Measurements from ENCODE around the gene LDLRAD2. TPM values are rescaled to one million over a fixed set of nuclear protein-coding genes. Genes with fewer than 3 reads are reported as not detected.

Gene LDLRAD2
- total and polyA plus RNA-seq, 2 of the 8 experiments (the other 6 are each of a cell fraction or from before 2014, with no cell fraction given): 0.48 to 0.74 TPM

DNA sequence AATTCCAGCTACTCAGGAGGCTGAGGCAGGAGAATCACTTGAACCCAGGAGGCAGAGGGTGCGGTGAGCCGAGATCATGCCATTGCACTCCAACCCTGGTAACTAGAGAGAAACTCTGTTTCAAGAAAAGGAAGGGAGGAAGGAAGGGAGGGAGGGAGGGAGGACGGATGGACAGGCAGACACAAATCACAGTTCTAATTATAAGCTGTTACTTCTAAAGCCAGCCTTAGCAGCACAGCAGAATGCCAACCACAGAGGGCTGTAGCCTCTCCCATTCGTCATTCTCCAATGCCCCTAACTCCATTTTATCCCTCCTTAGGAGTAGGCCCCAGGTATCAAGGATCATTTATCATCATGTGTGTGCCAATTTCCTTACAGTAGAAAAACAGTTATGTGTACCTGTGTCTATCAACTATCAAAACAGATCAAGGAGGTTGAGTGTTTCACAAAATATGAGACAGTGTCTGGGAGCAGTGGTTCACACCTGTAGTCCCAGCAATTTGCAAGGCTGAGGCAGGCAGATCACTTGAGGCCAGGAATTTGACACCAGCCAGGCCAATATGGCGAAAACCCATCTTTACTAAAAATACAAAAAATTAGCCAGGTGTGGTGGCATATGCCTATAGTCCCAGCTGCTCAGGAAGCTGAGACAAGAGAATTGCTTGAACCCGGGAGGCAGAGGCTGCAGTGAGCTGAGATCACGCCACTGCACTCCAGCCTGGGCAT lies 48.2 kb upstream of the LDLRAD2 start (continued):
- TF ChIP-seq SIRT6 (IDR thresholded peaks at IDR 0.05; ENCODE audit: low read length): no peak
- TF ChIP-seq, protein P1, sequence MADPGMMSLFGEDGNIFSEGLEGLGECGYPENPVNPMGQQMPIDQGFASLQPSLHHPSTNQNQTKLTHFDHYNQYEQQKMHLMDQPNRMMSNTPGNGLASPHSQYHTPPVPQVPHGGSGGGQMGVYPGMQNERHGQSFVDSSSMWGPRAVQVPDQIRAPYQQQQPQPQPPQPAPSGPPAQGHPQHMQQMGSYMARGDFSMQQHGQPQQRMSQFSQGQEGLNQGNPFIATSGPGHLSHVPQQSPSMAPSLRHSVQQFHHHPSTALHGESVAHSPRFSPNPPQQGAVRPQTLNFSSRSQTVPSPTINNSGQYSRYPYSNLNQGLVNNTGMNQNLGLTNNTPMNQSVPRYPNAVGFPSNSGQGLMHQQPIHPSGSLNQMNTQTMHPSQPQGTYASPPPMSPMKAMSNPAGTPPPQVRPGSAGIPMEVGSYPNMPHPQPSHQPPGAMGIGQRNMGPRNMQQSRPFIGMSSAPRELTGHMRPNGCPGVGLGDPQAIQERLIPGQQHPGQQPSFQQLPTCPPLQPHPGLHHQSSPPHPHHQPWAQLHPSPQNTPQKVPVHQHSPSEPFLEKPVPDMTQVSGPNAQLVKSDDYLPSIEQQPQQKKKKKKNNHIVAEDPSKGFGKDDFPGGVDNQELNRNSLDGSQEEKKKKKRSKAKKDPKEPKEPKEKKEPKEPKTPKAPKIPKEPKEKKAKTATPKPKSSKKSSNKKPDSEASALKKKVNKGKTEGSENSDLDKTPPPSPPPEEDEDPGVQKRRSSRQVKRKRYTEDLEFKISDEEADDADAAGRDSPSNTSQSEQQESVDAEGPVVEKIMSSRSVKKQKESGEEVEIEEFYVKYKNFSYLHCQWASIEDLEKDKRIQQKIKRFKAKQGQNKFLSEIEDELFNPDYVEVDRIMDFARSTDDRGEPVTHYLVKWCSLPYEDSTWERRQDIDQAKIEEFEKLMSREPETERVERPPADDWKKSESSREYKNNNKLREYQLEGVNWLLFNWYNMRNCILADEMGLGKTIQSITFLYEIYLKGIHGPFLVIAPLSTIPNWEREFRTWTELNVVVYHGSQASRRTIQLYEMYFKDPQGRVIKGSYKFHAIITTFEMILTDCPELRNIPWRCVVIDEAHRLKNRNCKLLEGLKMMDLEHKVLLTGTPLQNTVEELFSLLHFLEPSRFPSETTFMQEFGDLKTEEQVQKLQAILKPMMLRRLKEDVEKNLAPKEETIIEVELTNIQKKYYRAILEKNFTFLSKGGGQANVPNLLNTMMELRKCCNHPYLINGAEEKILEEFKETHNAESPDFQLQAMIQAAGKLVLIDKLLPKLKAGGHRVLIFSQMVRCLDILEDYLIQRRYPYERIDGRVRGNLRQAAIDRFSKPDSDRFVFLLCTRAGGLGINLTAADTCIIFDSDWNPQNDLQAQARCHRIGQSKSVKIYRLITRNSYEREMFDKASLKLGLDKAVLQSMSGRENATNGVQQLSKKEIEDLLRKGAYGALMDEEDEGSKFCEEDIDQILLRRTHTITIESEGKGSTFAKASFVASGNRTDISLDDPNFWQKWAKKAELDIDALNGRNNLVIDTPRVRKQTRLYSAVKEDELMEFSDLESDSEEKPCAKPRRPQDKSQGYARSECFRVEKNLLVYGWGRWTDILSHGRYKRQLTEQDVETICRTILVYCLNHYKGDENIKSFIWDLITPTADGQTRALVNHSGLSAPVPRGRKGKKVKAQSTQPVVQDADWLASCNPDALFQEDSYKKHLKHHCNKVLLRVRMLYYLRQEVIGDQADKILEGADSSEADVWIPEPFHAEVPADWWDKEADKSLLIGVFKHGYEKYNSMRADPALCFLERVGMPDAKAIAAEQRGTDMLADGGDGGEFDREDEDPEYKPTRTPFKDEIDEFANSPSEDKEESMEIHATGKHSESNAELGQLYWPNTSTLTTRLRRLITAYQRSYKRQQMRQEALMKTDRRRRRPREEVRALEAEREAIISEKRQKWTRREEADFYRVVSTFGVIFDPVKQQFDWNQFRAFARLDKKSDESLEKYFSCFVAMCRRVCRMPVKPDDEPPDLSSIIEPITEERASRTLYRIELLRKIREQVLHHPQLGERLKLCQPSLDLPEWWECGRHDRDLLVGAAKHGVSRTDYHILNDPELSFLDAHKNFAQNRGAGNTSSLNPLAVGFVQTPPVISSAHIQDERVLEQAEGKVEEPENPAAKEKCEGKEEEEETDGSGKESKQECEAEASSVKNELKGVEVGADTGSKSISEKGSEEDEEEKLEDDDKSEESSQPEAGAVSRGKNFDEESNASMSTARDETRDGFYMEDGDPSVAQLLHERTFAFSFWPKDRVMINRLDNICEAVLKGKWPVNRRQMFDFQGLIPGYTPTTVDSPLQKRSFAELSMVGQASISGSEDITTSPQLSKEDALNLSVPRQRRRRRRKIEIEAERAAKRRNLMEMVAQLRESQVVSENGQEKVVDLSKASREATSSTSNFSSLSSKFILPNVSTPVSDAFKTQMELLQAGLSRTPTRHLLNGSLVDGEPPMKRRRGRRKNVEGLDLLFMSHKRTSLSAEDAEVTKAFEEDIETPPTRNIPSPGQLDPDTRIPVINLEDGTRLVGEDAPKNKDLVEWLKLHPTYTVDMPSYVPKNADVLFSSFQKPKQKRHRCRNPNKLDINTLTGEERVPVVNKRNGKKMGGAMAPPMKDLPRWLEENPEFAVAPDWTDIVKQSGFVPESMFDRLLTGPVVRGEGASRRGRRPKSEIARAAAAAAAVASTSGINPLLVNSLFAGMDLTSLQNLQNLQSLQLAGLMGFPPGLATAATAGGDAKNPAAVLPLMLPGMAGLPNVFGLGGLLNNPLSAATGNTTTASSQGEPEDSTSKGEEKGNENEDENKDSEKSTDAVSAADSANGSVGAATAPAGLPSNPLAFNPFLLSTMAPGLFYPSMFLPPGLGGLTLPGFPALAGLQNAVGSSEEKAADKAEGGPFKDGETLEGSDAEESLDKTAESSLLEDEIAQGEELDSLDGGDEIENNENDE (IDR thresholded peaks at IDR 0.05; ENCODE audit: insufficient replicate concordance, low read length): no peak

Data from H1 (cell line).